H1 (cell line): ENCODE results near the gene TMEM163. TPM values are rescaled to one million over a fixed set of nuclear protein-coding genes. Genes with fewer than 3 reads are reported as not detected.

Experiments
- CTCF ChIA-PET: fragments of 300-600 bp; sonication (Branson Sonifier 250); formaldehyde crosslinking; loops from one replicate; lab custom pipeline; 2021; ENCODE audit not compliant: partially characterized antibody; lab: Charles Lee
- POLR2A ChIA-PET: fragments of 300-600 bp; sonication (Branson Sonifier 250); formaldehyde crosslinking; loops from one replicate; lab custom pipeline; 2021; ENCODE audit warnings: inconsistent platforms; ENCODE audit not compliant: partially characterized antibody; lab: Charles Lee
- DNase-seq, 2 experiments: peaks; one replicate each; pipeline versions ENCODE4 v3.0.0 to v3.0.0-alpha.2; 2010 to 2022; ENCODE audit warnings: low spot score in 2 of 2, low read depth in 1 of 2, mixed read lengths in 1 of 2
- FAIRE-seq: peaks from 2 replicates; lab custom pipeline; 2011; peaks lifted over from hg19 to GRCh38; lab: Jason Lieb, UNC
- H2AFZ ChIP-seq: 2 replicates; pipeline ENCODE4 v1.8.1; 2012; ENCODE audit warnings: low read length, inconsistent platforms
- H2AK5ac ChIP-seq: 2 replicates; pipeline ENCODE4 v1.6.1; 2013; ENCODE audit warnings: low read depth, low read length
- H2BK120ac ChIP-seq: replicated peaks from 2 replicates; pipeline ENCODE3; 2013; ENCODE audit warnings: low read depth, low read length, inconsistent platforms
- H2BK12ac ChIP-seq: 2 replicates; pipeline ENCODE4 v1.6.1; 2013; ENCODE audit warnings: low read depth, low read length
- H2BK15ac ChIP-seq: 2 replicates; pipeline ENCODE4 v1.6.1; 2013; ENCODE audit warnings: low read length
- H2BK20ac ChIP-seq: 2 replicates; pipeline ENCODE4 v1.6.1; 2013; ENCODE audit warnings: low read length
- H2BK5ac ChIP-seq: 2 replicates; pipeline ENCODE4 v1.6.1; 2013; ENCODE audit warnings: low read depth, low read length
- H3K14ac ChIP-seq: 2 replicates; pipeline ENCODE4 v1.6.1; 2013; ENCODE audit warnings: inconsistent platforms; ENCODE audit not compliant: insufficient read length
- H3K18ac ChIP-seq: 2 replicates; pipeline ENCODE4 v1.6.1; 2013; ENCODE audit warnings: low read length; ENCODE audit errors: extremely low read depth
- H3K23ac ChIP-seq: 2 replicates; pipeline ENCODE4 v1.6.1; 2013; ENCODE audit warnings: inconsistent platforms; ENCODE audit not compliant: insufficient read length
- H3K23me2 ChIP-seq: 2 replicates; pipeline ENCODE4 v1.6.1; 2013; ENCODE audit warnings: low read depth, low read length
- H3K27ac ChIP-seq: 2 replicates; pipeline ENCODE4 v1.6.1; 2011; ENCODE audit warnings: low read depth, low read length, inconsistent platforms
- H3K27me3 ChIP-seq, 4 experiments: replicated peaks in 1 of 4; 1 replicate in 1 of 4; 2 replicates in 3 of 4; pipeline versions ENCODE4 v1.6.1 to v1.8.1; 2011 to 2013; ENCODE audit warnings: low read length in 3 of 4, mild to moderate bottlenecking in 3 of 4, inconsistent platforms in 2 of 4, mixed read lengths in 2 of 4, moderate library complexity in 1 of 4; ENCODE audit not compliant: control insufficient read depth in 3 of 4, insufficient read depth in 3 of 4; ENCODE audit errors: extremely low read depth in 1 of 4
- H3K36me3 ChIP-seq, 4 experiments: 2 replicates each; pipeline versions ENCODE4 v1.6.1 to v1.8.1; 2011 to 2013; ENCODE audit warnings: mild to moderate bottlenecking in 4 of 4, low read length in 3 of 4, moderate library complexity in 2 of 4, control low read depth in 1 of 4, inconsistent platforms in 1 of 4; ENCODE audit not compliant: insufficient read depth in 4 of 4, control insufficient read depth in 2 of 4
- H3K4ac ChIP-seq: replicated peaks from 2 replicates; pipeline ENCODE3; 2013; ENCODE audit warnings: low read length, low read depth, mixed read lengths, inconsistent platforms; ENCODE audit not compliant: insufficient read length
- H3K4me1 ChIP-seq, 4 experiments: replicated peaks in 1 of 4; 1 replicate in 1 of 4; 2 replicates in 3 of 4; pipeline versions ENCODE4 v1.6.1 to v1.8.1; 2011 to 2013; ENCODE audit warnings: low read length in 3 of 4, inconsistent platforms in 2 of 4, mixed read lengths in 1 of 4; ENCODE audit not compliant: insufficient read depth in 4 of 4, control insufficient read depth in 3 of 4
- H3K4me2 ChIP-seq, 2 experiments: 2 replicates each; pipeline versions ENCODE4 v1.6.1 to v1.8.1; 2011 to 2013; ENCODE audit warnings: low read depth in 2 of 2, low read length in 2 of 2, control low read depth in 1 of 2, inconsistent platforms in 1 of 2, mild to moderate bottlenecking in 1 of 2; ENCODE audit not compliant: insufficient read depth in 1 of 2
- H3K4me3 ChIP-seq, 4 experiments: fragments of 200-600, 300-600 bp in 1 of 4; sonication (generic), shearing (Covaris generic), sonication (Bioruptor Twin) in 1 of 4; 2 replicates each; pipeline versions ENCODE4 v1.5.1 to v1.8.1; 2011 to 2016; ENCODE audit warnings: low read length in 4 of 4, low read depth in 3 of 4, control low read depth in 2 of 4, inconsistent platforms in 2 of 4, mild to moderate bottlenecking in 2 of 4, mixed read lengths in 1 of 4, moderate library complexity in 1 of 4; ENCODE audit not compliant: insufficient read depth in 2 of 4; ENCODE audit errors: extremely low read depth in 1 of 4
- H3K56ac ChIP-seq: replicated peaks from 2 replicates; pipeline ENCODE3; 2013; ENCODE audit warnings: low read depth, mild to moderate bottlenecking, mixed read lengths, low read length, inconsistent platforms; ENCODE audit not compliant: insufficient read length
- H3K79me1 ChIP-seq: 2 replicates; pipeline ENCODE4 v1.6.1; 2013; ENCODE audit warnings: low read depth, low read length, control low read depth
- H3K79me2 ChIP-seq, 2 experiments: 2 replicates each; pipeline versions ENCODE4 v1.6.1 to v1.8.1; 2012 to 2013; ENCODE audit warnings: low read length in 2 of 2, mild to moderate bottlenecking in 2 of 2, inconsistent platforms in 1 of 2; ENCODE audit not compliant: insufficient read depth in 2 of 2, control insufficient read depth in 1 of 2
- H3K9ac ChIP-seq, 4 experiments: replicated peaks in 1 of 4; 1 replicate in 1 of 4; 2 replicates in 3 of 4; pipeline versions ENCODE4 v1.6.1 to v1.8.1; 2011 to 2013; ENCODE audit warnings: low read depth in 3 of 4, low read length in 3 of 4, control low read depth in 2 of 4, mild to moderate bottlenecking in 2 of 4, moderate library complexity in 2 of 4, inconsistent platforms in 1 of 4; ENCODE audit errors: extremely low read depth in 1 of 4
- H3K9me3 ChIP-seq, 2 experiments: 2 replicates each; pipeline versions ENCODE4 v1.6.1 to v1.8.1; 2012 to 2013; ENCODE audit warnings: mild to moderate bottlenecking in 2 of 2, moderate library complexity in 2 of 2, control low read depth in 1 of 2, inconsistent platforms in 1 of 2, low read depth in 1 of 2, low read length in 1 of 2, mixed read lengths in 1 of 2; ENCODE audit not compliant: insufficient read depth in 2 of 2
- H4K20me1 ChIP-seq, 2 experiments: replicated peaks in 1 of 2; 2 replicates each; pipeline versions ENCODE3 to v1.8.1; 2011 to 2013; ENCODE audit warnings: inconsistent platforms in 2 of 2, low read length in 2 of 2, mild to moderate bottlenecking in 1 of 2; ENCODE audit not compliant: insufficient read depth in 2 of 2, control insufficient read depth in 1 of 2
- H4K5ac ChIP-seq: 2 replicates; pipeline ENCODE4 v1.6.1; 2013; ENCODE audit warnings: low read length, low read depth, mixed read lengths, inconsistent platforms; ENCODE audit not compliant: insufficient read length
- H4K8ac ChIP-seq: 2 replicates; pipeline ENCODE4 v1.8.0; 2013; ENCODE audit warnings: mild to moderate bottlenecking, moderate library complexity, low read length, inconsistent platforms; ENCODE audit not compliant: insufficient read depth; ENCODE audit errors: extremely low read depth
- H4K91ac ChIP-seq: replicated peaks from 2 replicates; pipeline ENCODE3; 2013; ENCODE audit warnings: low read length, mixed read lengths, inconsistent platforms; ENCODE audit not compliant: insufficient read length
- ATF2 ChIP-seq: IDR thresholded peaks from 2 replicates; pipeline ENCODE4 v1.6.1; 2012; ENCODE audit warnings: low read length, inconsistent platforms
- WGBS, 2 experiments: shearing (Covaris generic) in 1 of 2; methylation state at CpG; one replicate each; pipeline versions ENCODE4 v1.1.6 to v1.1.7; 2013 to 2015; ENCODE audit warnings: low lambda C conversion rate in 2 of 2, mixed read lengths in 2 of 2, inconsistent platforms in 1 of 2, low coverage in 1 of 2, missing lambda C conversion rate in 1 of 2; ENCODE audit not compliant: insufficient replicate concordance in 2 of 2, insufficient coverage in 1 of 2, insufficient read length in 1 of 2; ENCODE audit errors: extremely low coverage in 1 of 2, missing lambda C conversion rate in 1 of 2; 5-methylcytosine and 5-hydroxymethylcytosine counted together
- polyA plus RNA-seq, 7 experiments: library from polyadenylated mRNA; depleted of rRNA in 3 of 7; stranded (reverse) in 5 of 7; unstranded in 2 of 7; fragments of >200 nt in 5 of 7; fragments of 200-250 nt in 2 of 7; gene quantifications; 1 replicate in 5 of 7; 2 replicates in 1 of 7; 4 replicates in 1 of 7; pipeline versions ENCODE4 v1.2.1 to v1.2.3, GENCODE V29; 2011 to 2013; ENCODE audit warnings: missing spikeins in 2 of 7, mixed read lengths in 2 of 7
- total RNA-seq: library from RNA; stranded (reverse); fragmentation: NEBNext Ultra II Directional; extraction: Animal tissue kit (Norgen Biotek cat#: 25700); gene quantifications from 2 replicates; pipeline ENCODE4 v1.2.1, GENCODE V29; 2021

TMEM163 gene
- total and polyA plus RNA-seq, 2 of the 8 experiments (the other 6 are each of a cell fraction or from before 2014, with no cell fraction given): 2.8 to 3.2 TPM

DNA sequence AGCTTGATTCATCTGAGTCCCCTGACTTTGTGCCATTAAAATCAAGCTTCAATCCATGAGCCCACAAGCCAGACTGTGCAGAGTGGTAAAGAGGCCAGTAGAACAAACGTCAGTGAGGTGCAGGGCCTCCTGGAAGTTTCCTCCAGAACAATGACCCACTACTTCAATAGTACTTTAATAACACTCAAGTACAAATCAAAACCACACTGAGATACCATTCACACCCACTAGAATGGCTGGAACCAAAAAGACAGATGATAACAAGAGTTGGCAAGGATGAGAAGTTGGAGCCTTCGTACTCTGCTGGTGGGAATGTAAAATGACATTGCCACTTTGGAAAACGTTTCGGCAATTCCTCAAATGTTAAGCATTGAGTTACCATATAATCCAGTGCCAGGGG is 181.1 kb downstream of the TMEM163 start:
- Histone ChIP-seq H3K9ac (no peak overlapping the region), H3K27ac (no peak overlapping the region), H3K4me2 (no peak overlapping the region), H3K9me3 (no peaks in the 10 kb centered on the region), H2BK15ac (no peak overlapping the region), H4K91ac (no peak overlapping the region), H2BK5ac (no peak overlapping the region), H3K79me1 (no peaks in the 10 kb centered on the region), H4K5ac (no peak overlapping the region), H4K8ac (no peak overlapping the region), H3K27me3 (no peaks in the 10 kb centered on the region), H2AK5ac (no peak overlapping the region), H2BK20ac (no peak overlapping the region), H3K18ac (no peak overlapping the region), H4K20me1 (no peaks in the 10 kb centered on the region), H2BK12ac (no peak overlapping the region), H3K23ac (no peak overlapping the region), H3K79me2 (no peaks in the 10 kb centered on the region), H3K14ac (no peak overlapping the region), H3K36me3 (no peaks in the 10 kb centered on the region), H3K4me1 (peaks cover 0 to 6% (median 3%) of the 10 kb centered on the region in 4 experiments; a peak in 3 of 7 replicates), H3K23me2 (no peaks in the 10 kb centered on the region), H3K56ac (no peak overlapping the region), H3K4me3 (no peak overlapping the region), H2BK120ac (no peak overlapping the region), H2AFZ (no peak overlapping the region), H3K4ac (no peak overlapping the region)
- no peak for TF ChIP-seq ATF2
- DNase-seq: no peak
- FAIRE-seq: no peak
- ChIA-PET POLR2A (no interaction called here), CTCF (interaction anchor here (0.5 to 1.4 kb wide), 4 partner anchors 13 to 651 kb away, joined by 3 to 4 read pairs (median 4); no protein-coding TSS in a partner anchor)
- WGBS, 2 experiments: 89% methylated on average over 4 of the region's 4 CpGs; no CpG with 5 or more reads in 1 of the 2 experiments
